Measurements from ENCODE around the gene HPD.
"Not testable (repeated sequence)": the region's sequence is repeated elsewhere in the genome, so short reads cannot be mapped to it uniquely, and the experiment has no call there.

Gene HPD

DNA sequence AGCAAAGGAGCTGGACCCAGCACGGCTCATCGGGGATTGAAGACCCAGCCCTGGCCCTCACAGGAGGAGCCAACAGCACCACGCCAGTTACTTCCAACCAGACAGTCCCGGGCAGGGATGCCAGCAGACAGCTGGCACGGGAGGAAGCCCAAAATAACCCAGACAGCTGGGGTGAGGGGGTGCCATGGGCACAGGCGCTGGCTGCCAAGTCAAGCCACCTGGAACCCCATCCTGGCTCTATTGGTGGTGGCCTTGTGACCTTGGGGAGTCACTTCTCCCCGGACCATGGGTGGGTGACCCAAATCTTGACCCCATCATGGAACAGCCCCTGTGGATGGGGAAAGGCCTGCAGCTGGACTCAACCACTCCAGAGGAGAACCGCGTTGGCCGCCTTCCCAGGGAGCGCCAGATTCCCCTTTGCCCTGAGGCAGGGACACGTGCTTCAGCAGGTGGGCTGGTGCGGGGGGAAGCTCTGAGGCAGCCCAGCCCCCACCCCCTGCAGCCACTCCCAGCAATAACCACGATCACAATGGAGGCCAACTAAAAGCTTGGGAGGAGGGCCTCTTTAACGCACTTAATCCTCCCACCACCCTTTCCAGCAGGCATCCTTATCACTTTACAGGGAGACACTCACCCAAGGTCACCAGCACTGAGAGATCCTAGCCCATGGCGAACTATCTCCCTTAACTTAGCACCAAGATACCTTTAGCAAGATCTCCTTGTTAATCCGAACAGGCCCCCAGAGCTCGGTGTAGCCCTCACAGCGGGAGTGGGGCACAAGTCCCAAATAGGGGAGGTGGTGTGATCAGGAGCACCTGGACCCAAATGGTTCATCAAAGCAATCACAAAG is 60.5 kb downstream of the HPD start:
- FAIRE-seq, result no peak

DNA sequence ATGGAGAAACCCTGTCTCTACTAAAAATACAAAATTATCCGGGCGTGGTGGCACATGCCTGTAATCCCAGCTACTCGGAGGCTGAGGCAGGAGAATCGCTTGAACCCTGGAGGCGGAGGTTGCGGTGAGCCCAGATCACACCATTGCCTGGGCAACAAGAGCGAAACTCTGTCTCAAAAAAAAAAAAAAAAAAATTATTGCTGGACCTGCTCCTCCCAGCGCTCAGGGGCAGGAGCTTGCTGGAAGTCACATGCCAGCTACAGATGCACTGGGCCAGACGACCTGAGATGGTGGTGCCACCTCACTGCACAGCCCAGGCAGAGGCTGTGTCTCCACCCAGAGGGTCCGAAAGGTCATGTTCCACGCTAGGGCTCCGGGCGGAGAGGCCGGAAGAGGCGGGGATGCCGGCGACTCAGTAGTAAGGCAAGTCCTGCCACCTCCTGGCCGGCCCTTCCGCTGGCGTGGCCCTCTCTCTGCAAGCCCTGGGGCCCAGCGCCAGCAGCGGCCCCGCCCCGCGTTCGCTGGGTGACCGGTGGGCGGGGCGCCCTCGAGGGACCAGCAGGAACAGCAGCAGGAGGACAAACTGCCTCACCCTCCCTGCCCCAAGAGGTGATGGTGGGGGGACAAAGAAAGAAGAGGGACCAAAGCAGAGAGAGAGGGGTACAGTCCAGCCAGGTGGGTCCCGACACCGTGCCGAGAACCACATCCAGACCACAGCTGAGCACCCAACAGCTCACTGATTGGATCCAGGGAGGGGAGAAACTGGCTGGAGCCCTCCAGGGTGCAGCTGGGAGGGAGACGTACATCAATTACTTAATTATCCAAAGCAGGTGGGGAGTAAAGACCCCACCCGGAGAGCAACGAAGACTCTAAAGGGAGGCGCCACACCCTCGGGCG is 61.6 kb downstream of the HPD start:
- FAIRE-seq, result no peak

DNA sequence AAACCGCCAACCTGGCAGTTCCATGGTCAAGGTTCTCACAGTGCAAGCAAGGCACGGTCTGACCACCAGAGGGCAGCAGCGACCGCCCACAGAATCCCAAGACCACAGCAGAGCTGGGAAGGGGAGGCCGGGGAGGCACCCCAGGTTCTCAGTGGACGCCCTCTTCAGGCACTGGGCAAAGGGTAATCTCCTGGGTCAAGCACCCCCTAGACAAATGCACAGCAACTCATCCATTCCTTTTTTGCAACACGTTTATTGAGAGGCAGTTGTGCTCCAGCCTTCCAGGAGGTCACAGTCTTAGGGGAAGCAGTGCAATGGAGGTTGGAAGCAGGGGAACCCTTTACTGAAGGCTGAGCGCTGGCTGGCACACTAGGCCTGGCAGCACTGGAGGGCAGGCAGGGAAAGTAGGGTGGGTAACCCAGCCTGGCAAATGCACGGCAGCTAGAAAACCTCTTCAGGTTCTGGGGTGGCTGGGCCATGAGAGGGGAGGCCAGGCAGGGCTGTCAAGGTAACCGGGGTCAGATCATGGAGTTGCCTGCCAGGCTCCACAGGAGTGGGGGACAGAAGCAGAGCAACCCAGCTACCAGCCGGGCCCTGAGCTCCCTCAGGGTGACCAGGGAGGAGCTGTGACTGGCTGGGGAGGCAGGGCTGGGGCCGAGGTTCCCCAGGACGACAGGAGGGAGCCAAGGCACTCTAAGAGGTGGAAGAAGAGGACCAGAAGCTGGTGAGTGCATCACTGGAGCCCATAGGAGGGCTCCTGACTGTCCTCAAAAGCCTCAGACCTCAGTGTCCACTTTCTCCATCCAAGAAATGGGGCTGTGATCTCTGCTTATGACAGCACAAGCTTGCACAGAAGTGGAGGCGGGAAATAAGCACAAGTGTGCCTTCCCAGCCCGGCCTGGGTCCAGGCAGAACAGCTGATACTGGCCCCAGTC is 63.4 kb downstream of the HPD start:
- no peak for FAIRE-seq

DNA sequence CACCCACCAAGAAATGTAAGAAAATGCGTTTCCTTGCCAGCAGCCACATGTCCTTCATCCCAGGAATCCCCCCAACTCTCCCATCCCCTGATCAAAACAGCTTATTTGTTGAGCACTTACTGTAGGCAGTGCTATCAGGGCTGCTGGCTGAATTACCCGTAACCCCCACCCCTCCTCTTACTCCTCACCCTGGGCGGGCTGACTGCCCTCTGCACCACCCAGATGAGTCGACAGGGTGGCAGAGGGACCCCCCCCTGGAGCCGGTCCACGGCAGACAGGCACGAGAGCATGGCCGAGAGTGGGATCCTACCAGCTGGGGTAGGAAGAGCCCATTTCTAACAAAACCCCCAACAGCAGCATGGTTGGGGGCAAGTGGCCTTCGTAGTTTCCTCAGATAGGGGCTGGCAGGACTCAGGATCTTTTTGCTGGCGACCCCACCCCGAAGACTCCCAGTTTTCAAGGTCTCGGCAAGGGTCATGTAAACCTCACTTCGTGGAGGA is 64.1 kb downstream of the HPD start:
- FAIRE-seq, result no peak

DNA sequence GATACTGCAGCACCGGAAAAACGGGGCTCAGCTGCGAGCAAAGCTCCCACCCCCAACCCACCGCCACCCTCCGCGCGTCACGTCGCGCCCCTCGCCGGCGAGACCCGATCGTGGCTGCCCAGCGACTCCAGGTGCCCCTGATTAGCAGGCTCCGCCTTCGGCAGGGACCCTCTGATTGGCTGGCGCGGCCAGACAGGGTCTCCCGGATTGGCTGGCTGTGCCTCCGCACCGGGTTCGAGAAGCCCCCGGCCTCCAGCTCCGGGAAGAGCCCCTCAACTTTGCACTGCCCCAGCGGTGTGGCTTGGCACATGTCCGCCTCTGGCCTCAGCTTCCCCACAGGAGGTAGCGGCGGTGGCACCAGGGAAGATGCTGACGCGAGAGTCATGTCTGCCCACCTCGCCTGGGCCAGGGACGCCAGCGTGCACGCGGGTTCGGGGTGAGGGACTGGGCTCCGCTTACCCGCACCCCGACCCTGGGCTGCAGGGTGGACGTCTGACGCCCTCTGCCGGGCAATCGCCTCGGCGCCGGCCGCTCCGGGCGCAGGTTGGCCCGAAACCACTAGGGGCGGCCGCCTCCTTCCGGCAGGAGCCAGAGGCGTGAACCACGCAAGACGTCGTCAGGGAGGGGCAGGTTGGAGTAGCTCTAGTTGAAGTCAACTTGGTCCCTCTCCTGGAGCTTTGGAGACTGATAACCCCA is 64.7 kb downstream of the HPD start:
- FAIRE-seq, result no peak

DNA sequence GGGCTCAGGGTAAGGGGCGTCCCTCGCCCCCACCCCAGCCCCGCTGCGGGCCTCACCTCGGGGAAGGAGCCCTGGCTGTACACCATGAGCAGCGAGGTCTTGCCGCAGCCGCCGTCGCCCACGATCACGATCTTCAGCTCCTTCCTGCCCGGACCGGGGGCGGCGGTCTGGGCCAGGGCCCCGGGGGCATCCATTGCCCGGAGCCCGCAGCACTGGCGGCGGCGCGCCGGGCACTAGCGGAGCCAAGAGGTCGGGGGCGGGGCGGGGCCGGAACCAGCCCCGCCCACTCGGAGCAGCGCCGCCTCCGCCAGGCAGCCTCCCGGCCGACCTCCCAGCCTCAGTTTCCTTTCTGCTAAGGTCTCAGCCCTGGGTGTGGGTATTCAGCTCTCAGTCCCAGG is 65.2 kb downstream of the HPD start, which contains the start of gene RHOF:
TSS of gene RHOF (minus strand) at position 249 of the 398 bp plus-strand sequence. CDS start at position 194, 55 bp downstream.
- no peak for FAIRE-seq

DNA sequence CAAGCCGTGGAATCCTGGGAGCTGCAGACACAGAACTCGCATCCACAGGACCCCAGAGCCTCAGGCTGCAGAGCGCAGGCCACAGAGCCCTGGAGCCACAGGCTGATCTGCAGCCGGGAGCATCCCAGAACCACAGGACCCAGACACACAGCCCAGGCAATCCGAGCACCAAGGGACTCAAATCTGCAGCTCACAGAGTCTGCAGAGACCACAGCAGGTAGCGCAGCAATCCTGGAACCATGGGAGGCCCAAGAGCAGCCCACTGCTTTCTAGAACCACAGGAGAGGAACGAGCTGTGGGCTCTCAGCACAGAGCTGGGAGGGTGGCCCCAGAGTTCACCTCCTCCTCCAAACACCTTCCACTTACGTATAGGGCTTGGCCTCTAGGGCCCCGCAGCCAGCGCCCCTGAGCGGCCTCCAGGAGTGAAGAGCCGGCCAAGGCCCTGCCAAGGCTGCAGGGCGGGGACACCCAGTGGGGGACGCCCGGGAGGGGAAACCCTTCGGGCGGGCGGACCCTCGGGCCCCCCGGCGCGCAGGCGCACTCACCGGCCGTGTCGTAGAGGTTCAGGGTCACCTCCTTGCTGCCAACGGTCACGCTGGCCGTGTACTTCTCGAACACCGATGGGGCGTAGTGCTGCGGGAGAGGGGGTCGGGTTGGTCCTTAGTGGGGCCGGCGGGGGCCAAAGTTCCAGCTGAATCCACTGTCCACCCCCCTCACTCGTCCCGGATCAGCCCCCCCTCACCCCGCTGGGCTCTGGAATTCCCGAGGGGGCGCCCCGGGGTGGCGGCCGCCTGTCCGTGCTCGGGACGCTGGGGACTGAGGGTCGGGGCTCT is 65.8 kb downstream of the HPD start:
- no peak for FAIRE-seq

DNA sequence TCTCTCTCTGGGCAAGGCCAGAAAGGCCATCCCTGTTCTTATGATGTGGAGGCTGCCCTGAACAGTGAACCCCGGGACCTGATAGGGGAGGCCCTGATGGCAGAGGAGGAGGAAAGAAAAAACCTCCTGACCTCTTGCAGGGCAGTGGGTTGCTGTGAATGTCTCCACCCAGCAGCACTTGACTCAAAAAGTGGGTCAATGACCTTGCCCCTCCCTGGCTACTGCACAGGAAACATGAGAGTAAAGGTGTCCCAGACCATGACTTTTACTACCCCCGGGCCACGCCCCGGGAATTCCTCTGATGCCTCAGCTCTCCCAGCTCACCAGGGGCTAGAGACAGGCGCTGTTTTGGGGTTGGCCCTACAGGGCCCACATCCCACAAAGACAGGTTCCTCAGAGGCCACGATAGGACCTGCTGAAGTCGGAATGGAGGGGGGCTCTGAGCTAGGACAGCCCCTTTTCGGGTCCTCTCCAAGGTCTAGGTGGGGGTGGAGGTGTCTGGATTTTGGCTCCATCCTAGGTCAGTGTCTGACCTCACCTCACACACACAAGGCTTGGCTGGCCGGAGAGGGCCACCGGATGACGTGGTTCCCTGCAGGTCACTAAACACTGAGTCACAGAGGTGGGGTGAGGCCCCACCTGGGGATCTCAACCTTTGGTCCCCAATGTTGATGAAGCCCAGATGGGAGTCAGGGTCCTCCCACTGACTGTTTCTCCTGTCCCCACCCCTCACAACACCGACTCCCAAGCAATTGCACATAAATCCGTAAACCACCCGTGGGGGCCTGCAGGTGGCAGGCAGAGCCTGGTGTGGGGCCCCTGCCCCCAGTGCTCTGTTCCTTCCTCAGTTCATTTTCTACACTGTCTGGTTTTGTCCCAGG is 66.7 kb downstream of the HPD start:
- no peak for FAIRE-seq

DNA sequence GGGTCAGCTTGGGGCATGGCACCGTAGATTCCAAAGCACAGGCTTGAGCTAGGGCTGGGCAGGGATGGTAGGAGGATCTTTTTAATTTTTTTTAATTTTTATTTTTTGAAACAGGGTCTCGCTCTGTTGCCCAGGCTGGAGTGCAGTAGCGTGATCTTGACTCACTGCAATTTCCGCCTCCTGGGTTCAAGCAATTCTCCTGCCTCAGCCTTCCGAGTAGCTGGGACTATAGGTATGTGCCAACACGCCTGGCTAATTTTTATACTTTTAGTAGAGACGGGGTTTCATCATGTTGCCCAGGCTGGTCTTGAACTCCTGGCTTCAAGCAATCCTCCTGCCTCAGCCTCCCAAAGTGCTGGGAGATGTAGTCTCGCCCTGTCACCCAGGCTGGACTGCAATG is 67.9 kb downstream of the HPD start:
- FAIRE-seq, result not testable (repeated sequence)

DNA sequence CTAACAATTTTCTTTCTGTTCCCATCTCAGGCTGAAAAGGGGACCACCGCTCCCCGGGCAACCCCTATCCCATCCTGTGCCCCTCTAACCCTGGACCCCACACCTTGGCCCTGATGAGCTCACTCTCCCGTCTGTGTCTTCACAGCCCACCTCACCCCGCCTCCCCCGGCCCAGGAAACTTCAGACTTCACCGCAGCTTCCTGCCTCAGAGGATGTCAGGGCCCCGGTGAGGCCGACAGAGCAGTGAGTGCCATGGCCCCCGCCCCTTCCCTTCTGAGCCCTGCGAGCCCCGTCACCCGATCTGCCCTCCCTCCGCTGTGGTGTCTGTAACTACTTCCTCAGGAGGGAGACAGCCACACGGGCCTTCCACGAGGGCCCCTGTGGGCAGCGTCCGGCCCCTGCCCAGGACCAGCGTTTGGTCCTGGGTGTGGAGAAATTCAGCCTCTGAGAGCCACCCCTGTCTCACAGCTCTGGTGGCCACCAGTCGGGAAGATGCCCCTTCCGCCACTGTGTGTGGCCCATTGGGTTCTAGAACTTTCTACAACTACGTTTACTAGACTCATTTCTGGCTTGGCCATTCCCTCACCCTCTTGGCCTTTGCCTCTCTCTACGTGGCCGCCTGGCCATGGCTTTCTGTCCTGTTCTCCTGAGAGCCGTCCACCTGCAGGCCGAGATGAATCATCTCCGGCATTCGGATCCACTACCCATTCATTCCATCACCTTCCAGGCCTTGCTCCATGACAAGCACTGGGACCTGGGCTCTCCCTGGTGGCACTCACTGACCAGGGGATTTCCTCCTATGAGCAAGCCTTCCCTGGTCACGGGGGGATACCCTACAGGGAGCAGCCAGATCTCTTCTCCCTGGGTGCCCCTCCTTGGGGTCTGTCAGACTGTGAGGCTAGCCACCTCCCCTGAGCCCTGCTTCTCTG is 68.6 kb downstream of the HPD start:
- FAIRE-seq, result no peak
